Gastroesophageal sphincter (tissue), 4 donors: ENCODE measurements around the gene R3HDML. TPM values are rescaled to one million over a fixed set of nuclear protein-coding genes. Genes with fewer than 3 reads are reported as not detected.

Source experiments
- ATAC-seq: fragments of 150-250 bp; one replicate; pipeline ENCODE4 v1.9.1; 2016; ENCODE audit warnings: mild to moderate bottlenecking, moderate library complexity
- H3K27ac ChIP-seq, 4 donors: fragments of 200-600 bp; sonication (generic) in 3 of 4; 1 replicate in 3 of 4; 2 replicates in 1 of 4; pipeline ENCODE4 v1.5.1; 2016 to 2019
- H3K27me3 ChIP-seq: fragments of 200-600 bp; sonication (generic); one replicate; pipeline ENCODE4 v1.5.1; 2019
- H3K36me3 ChIP-seq, 2 donors: fragments of 200-600 bp; sonication (generic); one replicate each; pipeline ENCODE4 v1.5.1; 2019; ENCODE audit warnings: control low read depth in 1 of 2
- H3K4me1 ChIP-seq, 3 donors: fragments of 200-600 bp; sonication (generic); 1 replicate in 2 of 3; 2 replicates in 1 of 3; pipeline ENCODE4 v1.5.1; 2016 to 2019; ENCODE audit warnings: control low read depth in 2 of 3
- H3K4me3 ChIP-seq, 2 donors: fragments of 200-600 bp; sonication (generic); one replicate each; pipeline ENCODE4 v1.5.1; 2019; ENCODE audit warnings: mild to moderate bottlenecking in 1 of 2, moderate library complexity in 1 of 2
- H3K9me3 ChIP-seq, 3 donors: fragments of 200-600 bp; sonication (generic); one replicate each; pipeline ENCODE4 v1.5.1; 2017 to 2019; ENCODE audit warnings: control low read depth in 2 of 3
- CTCF ChIP-seq, 4 experiments: fragments of 200-600 bp in 2 of 4; fragments of 450-650 bp in 2 of 4; sonication (generic) in 1 of 4; IDR thresholded peaks; one replicate each; pipeline ENCODE4 v1.5.1; 2017 to 2019; ENCODE audit warnings: antibody characterized with exemption in 4 of 4, mild to moderate bottlenecking in 2 of 4, moderate library complexity in 2 of 4
- EP300 ChIP-seq: sonication (generic); formaldehyde crosslinking; IDR thresholded peaks from one replicate; pipeline ENCODE4 v1.6.1; 2017; ENCODE audit warnings: antibody characterized with exemption, mild to moderate bottlenecking
- POLR2A ChIP-seq, 2 donors: fragments of 450-650 bp; IDR thresholded peaks; one replicate each; pipeline ENCODE4 v1.6.1; 2017; ENCODE audit warnings: antibody characterized with exemption in 2 of 2, mild to moderate bottlenecking in 2 of 2, moderate library complexity in 1 of 2
- POLR2AphosphoS5 ChIP-seq: sonication (generic); formaldehyde crosslinking; IDR thresholded peaks from one replicate; pipeline ENCODE4 v1.6.1; 2017; ENCODE audit warnings: antibody characterized with exemption
- WGBS, 2 donors: methylation state at CpG; one replicate each; pipeline ENCODE4 v1.1.5; 2018; ENCODE audit warnings: low coverage in 1 of 2; 5-methylcytosine and 5-hydroxymethylcytosine counted together
- total RNA-seq, 4 donors: library from RNA; depleted of rRNA; stranded (reverse); fragments of >200 nt; gene quantifications; one replicate each; pipeline ENCODE4 v1.1.0, GENCODE V29; 2016

The R3HDML gene
- total RNA-seq, 4 donors from 2014 or later, result not detected

GRCh38 chr20:44364780-44365179 is 27.9 kb downstream of the R3HDML start:
- Histone ChIP-seq H3K9me3 (no peaks in the 10 kb centered on the region), H3K4me3 (no peak overlapping the region), H3K36me3 (no peaks in the 10 kb centered on the region), H3K27me3 (no peaks in the 10 kb centered on the region), H3K4me1 (no peaks in the 10 kb centered on the region), H3K27ac (no peak overlapping the region)
- no peak for ATAC-seq
- TF ChIP-seq POLR2AphosphoS5 (no peak), CTCF (IDR thresholded peaks at IDR 0.05) (no peak), POLR2A (IDR thresholded peaks at IDR 0.05) (no peak), EP300 (no peak)
- 69 to 81% methylated on average over 3 to 6 of the region's 6 CpGs for WGBS, 2 donors

GRCh38 chr20:44367746-44368145 is 30.9 kb downstream of the R3HDML start:
- WGBS, 2 donors, result 82 to 92% methylated on average over 4 to 6 of the region's 6 CpGs
- Histone ChIP-seq H3K27me3 (no peaks in the 10 kb centered on the region), H3K4me3 (no peak overlapping the region), H3K27ac (no peak overlapping the region), H3K36me3 (no peaks in the 10 kb centered on the region), H3K4me1 (no peaks in the 10 kb centered on the region), H3K9me3 (no peaks in the 10 kb centered on the region)
- TF ChIP-seq CTCF (IDR thresholded peaks at IDR 0.05) (no peak), EP300 (no peak), POLR2A (IDR thresholded peaks at IDR 0.05) (no peak), POLR2AphosphoS5 (no peak)
- no peak for ATAC-seq

GRCh38 chr20:44370639-44371218 is 33.9 kb downstream of the R3HDML start:
- no peaks in the 10 kb centered on the region for H3K4me1 ChIP-seq
- TF ChIP-seq CTCF (IDR thresholded peaks at IDR 0.05) (no peak), POLR2A (IDR thresholded peaks at IDR 0.05) (no peak), EP300 (no peak), POLR2AphosphoS5 (no peak)
- H3K4me3 ChIP-seq, result no peak overlapping the region
- H3K9me3 ChIP-seq, result no peaks in the 10 kb centered on the region
- H3K27ac ChIP-seq, result no peak overlapping the region
- H3K27me3 ChIP-seq, result peaks cover 5% of the 10 kb centered on the region
- no peaks in the 10 kb centered on the region for H3K36me3 ChIP-seq
- no peak for ATAC-seq
- 78% methylated on average over 2 of the region's 9 CpGs; no CpG with 5 or more reads in 1 of the 2 donors for WGBS, 2 donors

GRCh38 chr20:44382641-44383040 is 45.8 kb downstream of the R3HDML start:
- no peak overlapping the region for H3K27ac ChIP-seq
- no peaks in the 10 kb centered on the region for H3K4me1 ChIP-seq
- ATAC-seq, result no peak
- no peaks in the 10 kb centered on the region for H3K9me3 ChIP-seq
- no peaks in the 10 kb centered on the region for H3K36me3 ChIP-seq
- TF ChIP-seq EP300 (no peak), CTCF (IDR thresholded peaks at IDR 0.05) (no peak), POLR2A (IDR thresholded peaks at IDR 0.05) (no peak), POLR2AphosphoS5 (no peak)
- H3K4me3 ChIP-seq, result no peak overlapping the region
- H3K27me3 ChIP-seq, result peaks cover 63% of the 10 kb centered on the region
- WGBS, 2 donors, result 27 to 50% methylated on average over 1 to 2 of the region's 2 CpGs

- Histone ChIP-seq H3K4me3 (no peak overlapping the region), H3K4me1 (peaks cover 0 to 8% (median 4%) of the 10 kb centered on the region in 3 donors), H3K27ac (no peak overlapping the region), H3K9me3 (no peaks in the 10 kb centered on the region), H3K27me3 (peaks cover 82% of the 10 kb centered on the region), H3K36me3 (no peaks in the 10 kb centered on the region)
- WGBS, 2 donors, result 11 to 50% methylated on average over 2 to 9 of the region's 9 CpGs
- peak; percentile 69 for ATAC-seq
- TF ChIP-seq CTCF (IDR thresholded peaks at IDR 0.05) (peak; percentile 55 to 77 (median 64)), POLR2AphosphoS5 (no peak), POLR2A (IDR thresholded peaks at IDR 0.05) (no peak)
Observed at GRCh38 chr20:44384423-44385027, 47.7 kb downstream of the R3HDML start.
